NCI-H1694 (cell line): ENCODE measurements around the gene FUT1.
A peak's percentile ranks its signal among the peaks of the same experiment; 100 is the strongest.
"Not testable (repeated sequence)": the region's sequence is repeated elsewhere in the genome, so short reads cannot be mapped to it uniquely, and the experiment has no call there.

ENCODE experiments used
- DNase-seq: peaks from one replicate; lab custom pipeline; 2025; lab: John Stamatoyannopoulos, UW

FUT1 gene

DNA sequence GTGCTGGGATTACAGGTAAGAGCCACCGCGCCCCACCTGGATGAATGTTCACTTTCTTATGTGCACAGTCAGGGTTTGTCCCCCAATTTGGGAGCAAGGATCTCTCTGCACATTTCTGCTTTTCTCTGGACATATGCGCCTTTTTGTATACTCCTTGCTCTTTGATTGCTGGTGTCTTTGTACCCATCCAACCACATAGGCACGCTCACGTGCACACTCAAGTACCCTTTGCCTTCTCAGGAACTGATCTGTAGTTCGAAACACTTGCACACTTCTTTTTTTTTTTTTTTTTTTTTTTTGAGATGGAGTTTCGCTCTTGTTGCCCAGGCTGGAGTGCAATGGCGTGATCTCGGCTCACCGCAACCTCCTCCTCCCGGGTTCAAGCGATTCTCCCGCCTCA, 34.3 kb downstream of the FUT1 start:
- DNase-seq, result not testable (repeated sequence)

DNA sequence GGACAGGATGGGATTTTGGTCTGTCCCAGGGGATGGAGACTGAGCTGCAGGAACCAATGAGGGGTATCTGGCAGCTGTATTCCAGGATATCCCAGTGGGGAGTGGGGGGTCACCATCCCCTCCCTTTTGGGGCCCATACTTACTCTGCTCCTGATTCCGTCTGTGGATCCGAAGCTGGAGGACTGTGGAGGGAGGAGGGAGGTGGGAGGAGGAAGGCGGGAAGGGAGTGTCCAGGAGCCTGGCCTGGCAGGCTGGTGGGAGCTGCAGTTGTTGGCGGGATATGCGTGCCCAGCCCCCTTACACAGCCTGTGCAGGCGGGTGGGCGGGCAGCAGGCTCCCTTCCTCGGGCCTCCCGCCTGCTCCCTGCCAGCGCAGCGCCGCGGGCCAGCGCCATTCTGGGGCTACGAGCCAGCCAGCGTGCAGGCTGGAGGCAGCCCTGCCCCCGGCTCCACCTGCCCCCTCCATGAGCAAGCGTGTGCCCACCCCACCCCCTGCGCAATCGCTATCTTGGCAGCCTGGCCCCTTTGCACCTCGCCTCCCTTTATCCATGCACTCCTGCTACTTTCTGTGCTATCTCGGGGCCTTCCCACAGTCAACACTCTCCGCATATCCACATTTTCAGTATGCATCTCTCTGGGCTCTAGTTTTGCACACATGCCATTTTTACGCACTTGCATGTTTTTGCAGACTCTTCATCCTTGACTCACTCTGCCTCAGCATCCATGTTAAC, 35.7 kb downstream of the FUT1 start:
- DNase-seq, result peak; percentile 96

DNA sequence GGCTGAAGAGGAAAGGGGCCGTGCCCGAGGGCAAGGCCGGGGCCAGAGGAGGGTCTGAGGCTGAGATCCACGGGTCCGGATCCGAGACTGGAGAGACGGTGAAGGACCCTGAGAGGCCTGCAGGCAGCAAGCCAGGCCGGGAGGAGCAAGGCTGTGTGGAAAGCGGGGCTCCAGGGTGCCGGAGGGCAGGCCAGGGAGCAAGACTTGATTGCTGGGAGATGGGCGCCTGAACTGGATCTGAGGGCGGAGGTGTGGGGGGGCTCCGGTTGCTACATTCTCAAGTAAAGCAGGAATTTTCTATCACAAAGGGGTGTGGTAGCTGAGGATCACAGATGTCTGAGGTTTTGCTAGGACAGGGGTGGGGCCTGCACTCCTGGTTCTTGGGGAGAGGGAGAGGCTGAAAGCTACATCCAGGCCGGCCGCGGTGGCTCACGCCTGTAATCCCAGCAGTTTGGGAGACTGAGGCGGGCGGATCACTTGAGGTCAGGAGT, 36.7 kb downstream of the FUT1 start:
- DNase-seq, result no peak

DNA sequence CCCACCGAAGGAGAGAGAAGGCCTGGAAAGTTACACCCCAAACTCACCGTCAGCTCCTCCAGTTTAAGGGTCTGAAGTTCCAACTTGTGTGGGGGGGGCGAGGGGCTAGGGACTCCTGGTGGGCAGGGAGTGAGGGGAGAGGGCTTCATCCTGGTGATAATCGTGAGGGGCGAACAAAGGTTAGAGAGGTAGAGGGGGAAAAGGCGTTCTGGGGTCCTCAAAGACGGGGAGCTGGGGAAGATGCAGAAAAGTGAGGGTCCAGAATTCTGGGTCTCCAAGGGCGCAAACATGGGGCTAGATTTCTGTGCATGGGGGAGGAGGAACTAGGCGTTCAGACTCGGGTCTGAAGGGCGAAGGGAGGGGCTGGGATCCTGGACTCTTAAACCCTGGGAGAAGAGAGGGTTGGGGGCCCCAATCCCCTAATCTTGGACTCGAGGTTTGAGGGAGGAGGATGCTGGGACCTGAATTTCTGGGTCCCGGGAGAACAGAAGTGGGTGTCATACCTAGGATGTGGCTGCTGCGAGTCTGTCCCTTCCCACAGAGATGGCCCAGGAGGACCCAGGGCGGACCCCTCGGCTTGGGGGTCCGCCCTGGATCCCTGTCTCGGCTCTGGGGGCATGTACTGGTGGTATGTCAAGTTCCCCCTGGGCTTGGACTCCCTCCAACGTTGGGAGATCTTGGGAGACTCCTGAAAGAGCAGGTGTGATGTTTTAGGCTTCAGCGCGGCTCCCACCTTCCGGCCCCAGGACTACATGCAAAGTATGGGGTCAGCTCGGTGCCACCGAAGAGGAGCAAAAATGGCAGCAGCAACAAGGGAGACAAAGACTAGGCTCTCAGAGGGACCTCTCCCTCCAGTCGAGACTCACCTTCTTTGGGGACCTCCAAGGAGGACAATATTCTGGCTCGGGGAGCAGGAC, 37.4 kb downstream of the FUT1 start:
- no peak for DNase-seq

DNA sequence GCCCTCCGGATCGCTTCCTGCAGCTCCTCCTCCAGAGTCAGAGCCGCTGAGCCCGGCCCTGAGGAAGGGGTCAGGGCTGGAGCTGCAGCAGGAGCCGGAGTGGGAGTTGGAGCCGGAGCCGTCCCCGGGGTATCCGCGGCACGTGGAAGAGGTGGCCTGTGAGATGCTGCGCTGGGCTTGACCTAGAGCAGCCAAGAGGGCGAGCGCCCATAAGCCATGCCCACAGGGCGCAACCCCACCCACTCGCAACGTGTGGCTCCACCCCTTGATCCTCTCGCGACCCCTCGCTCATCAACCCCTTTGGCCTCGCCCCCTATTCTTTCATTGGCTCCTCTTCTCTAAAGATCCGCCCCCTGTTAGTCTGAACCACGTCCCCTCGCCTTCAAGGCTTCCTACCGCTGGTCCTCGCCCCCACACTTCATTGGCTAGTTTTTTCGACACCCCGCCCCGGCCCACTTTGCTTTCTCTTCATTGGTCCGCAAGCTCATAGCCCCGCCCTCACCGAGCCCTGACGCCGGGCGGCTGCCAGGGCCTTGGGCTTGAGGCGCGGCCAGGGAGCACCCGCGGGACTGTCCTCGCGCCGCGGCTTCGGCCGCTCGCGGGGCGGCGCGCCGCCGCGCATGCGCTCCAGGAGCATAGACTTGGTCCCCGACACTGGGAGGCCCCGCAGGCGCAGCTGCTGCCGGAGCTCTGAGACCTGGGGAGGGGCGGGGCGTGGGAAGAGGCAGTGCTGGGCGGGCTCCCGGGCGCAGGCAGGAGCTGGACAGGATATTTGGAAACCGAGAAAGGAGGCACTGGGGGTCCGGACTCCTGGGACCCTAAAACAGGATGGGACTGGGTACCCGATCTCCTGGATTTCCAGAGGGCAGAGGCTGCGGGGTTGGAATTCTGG, 38.3 kb downstream of the FUT1 start:
- DNase-seq, result no peak

DNA sequence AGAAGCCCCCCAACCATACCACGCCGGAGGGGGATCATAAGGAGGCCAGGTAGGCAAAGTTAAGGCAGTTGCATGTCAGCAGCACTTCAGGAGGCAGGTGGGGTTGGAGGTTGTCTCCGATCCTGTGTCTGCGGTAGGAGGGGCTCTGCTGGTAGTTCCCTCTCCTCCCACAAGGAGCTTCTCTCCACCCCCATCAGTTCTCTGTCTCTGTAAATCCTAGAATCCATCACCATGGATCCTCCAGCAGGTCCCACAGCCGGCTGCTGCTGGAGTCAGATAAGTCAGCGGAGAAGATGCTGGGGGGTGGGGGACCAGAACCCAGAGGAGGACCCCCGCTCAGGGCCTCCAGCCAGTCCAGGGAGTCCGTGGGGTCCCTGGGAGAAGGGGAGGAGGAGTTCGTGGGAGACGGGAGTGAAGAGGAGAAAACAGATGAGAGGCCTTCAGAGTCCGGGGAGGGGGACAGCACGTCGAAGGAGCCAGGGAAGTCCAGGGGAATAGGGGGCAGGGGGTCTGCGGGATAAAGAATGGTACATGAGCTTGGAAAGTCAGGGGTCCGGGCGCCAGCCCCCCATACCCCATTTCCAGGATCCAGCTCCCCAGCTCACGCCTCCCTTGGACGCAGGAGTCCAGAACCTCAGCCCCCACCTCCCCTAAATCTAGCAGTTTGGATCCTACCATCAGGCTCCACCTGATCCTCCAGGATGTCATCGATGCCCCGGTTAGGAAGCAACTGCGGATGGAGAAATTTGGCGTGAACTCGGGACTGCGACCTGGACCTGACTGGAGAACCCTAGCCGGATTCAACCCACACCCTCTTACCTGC, 39.2 kb downstream of the FUT1 start:
- DNase-seq, result no peak

DNA sequence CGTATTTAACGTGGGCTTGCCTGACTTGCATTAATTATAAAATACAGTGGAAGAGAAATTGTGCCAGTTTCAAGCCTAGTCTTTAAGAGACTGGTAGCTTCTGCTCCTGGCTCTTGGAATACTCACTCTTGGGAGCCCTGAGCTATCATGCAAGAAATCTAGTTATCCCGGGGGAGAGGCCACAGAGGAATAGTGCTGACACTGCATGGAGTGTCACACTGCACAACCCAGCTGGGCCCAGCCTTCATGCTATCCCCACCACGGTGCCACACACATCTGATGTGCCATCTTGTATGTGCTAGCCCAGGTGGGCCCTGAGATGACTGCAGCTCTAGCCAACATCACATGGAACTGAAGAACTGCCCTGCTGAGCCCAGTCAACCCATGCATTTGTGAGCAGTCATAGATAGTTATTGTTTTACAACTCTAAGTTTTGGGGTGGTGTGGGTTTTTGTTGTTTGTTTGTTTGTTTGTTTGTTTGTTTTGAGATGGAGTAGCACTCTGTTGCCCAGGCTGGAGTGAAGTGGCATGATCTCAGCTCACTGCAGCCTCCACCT, 41.3 kb downstream of the FUT1 start:
- no peak for DNase-seq

DNA sequence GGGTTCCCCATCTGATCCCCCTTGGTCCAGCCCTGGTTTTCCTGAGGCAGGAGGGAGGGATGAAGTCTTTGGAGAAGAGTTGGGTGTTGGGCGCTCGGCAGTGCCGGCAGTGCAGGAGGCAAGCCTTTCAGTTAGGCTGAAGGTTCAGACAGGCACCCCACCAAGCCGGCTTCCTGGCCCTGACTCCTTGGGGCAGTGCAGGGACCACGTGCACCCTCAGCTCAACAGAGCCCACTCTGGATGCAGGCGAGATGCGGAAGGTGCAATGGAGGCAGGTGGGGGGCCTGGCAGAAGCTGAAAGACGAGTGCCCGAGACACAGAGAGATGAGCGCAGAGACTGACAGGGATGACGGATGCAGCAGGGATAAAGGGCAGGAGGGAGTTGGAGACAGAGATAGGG, 44.0 kb downstream of the FUT1 start:
- no peak for DNase-seq

DNA sequence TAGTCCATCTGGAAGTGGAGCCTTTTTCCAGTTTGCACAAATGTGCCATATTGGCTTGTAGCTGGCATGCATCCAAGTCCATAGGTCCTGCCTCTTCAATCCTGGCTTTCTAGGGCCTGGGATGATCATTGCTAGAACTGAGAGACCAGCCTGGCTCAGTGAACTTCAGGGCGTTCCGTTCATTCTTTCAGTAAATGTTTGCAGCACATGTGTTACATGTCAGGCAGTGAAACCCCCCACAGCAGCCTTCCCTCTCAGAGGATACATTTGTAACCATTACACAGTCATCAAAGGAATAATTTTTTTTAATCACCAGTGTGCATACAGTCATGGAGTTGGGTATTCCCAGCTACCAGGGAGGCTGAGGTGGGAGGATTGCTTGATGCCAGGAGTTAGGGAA, 47.0 kb downstream of the FUT1 start:
- DNase-seq, result no peak

DNA sequence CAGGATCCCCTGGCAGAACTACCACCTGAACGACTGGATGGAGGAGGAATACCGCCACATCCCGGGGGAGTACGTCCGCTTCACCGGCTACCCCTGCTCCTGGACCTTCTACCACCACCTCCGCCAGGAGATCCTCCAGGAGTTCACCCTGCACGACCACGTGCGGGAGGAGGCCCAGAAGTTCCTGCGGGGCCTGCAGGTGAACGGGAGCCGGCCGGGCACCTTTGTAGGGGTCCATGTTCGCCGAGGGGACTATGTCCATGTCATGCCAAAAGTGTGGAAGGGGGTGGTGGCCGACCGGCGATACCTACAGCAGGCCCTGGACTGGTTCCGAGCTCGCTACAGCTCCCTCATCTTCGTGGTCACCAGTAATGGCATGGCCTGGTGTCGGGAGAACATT, 49.1 kb downstream of the FUT1 start:
- no peak for DNase-seq

DNA sequence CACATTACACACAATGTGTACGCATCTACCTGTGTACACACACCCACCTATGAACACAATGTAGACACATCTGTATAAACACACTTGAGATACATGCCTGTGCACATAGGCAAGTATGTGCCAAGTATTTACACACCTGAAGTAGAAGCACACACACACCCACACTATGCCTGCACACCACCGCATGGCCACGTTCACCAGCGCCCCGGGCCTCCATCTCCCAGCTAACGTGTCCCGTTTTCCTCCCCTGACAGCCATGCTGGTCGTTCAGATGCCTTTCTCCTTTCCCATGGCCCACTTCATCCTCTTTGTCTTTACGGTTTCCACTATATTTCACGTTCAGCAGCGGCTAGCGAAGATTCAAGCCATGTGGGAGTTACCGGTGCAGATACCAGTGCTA, 49.7 kb downstream of the FUT1 start:
- no peak for DNase-seq

DNA sequence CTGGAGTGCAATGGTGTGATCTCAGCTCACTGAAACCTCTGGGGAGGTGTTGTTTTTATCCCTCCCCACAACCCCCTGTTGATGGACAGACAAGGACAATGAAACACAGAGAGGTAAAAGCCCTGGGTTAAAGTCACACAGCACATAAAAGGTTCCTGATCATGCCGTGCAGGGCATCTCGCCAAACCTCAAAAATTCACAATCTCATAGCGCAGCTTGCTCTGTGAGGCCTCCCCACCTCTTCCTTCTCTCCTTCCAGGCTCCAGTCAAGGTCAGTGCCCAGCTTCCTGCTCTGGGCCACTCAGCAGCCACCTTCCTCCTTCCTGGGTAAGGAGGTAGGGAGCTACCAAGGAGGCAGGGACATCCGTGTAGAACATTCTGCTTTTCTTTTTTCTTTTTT, 54.4 kb downstream of the FUT1 start:
- DNase-seq, result no peak
